ENCODE measurements around the gene NELL1.

Gene NELL1

DNA sequence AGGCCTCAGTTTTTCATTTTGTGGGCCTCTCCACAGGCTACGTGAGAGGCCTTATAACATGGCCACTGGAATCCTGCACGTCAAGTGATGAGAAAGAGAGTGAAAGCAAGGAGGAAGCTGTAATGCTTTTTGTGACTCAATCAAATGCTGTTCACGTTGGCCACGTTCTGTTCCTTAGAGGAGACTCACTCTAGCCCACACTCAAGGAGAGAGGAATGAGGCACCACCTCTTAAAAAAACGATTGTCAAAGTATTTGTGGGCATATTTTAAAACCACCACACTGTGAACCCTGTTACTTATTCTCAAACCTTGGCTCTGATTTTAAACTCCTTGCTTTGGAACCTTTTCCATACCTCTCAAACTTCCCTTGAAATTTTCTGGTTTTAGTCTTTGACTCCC lies 705.0 kb downstream of the NELL1 start:
- no peak for DNase-seq (ENCODE audit: low read depth in 1 of 2, low spot score in 1 of 2)
- Histone ChIP-seq H3K4me3 (replicated peaks; ENCODE audit: insufficient read depth, low read length) (no peak overlapping the region), H3K27me3 (ENCODE audit: insufficient read depth, poor library complexity, severe bottlenecking) (no peaks in the 10 kb centered on the region), H3K27ac (replicated peaks) (no peak overlapping the region)
- TF ChIP-seq, protein P1, sequence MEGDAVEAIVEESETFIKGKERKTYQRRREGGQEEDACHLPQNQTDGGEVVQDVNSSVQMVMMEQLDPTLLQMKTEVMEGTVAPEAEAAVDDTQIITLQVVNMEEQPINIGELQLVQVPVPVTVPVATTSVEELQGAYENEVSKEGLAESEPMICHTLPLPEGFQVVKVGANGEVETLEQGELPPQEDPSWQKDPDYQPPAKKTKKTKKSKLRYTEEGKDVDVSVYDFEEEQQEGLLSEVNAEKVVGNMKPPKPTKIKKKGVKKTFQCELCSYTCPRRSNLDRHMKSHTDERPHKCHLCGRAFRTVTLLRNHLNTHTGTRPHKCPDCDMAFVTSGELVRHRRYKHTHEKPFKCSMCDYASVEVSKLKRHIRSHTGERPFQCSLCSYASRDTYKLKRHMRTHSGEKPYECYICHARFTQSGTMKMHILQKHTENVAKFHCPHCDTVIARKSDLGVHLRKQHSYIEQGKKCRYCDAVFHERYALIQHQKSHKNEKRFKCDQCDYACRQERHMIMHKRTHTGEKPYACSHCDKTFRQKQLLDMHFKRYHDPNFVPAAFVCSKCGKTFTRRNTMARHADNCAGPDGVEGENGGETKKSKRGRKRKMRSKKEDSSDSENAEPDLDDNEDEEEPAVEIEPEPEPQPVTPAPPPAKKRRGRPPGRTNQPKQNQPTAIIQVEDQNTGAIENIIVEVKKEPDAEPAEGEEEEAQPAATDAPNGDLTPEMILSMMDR (IDR thresholded peaks at IDR 0.05; ENCODE audit: insufficient read depth, low read length): no peak
- TF ChIP-seq POLR2AphosphoS5 (IDR thresholded peaks at IDR 0.05; ENCODE audit: low read depth): no peak
- TF ChIP-seq, protein P2, sequence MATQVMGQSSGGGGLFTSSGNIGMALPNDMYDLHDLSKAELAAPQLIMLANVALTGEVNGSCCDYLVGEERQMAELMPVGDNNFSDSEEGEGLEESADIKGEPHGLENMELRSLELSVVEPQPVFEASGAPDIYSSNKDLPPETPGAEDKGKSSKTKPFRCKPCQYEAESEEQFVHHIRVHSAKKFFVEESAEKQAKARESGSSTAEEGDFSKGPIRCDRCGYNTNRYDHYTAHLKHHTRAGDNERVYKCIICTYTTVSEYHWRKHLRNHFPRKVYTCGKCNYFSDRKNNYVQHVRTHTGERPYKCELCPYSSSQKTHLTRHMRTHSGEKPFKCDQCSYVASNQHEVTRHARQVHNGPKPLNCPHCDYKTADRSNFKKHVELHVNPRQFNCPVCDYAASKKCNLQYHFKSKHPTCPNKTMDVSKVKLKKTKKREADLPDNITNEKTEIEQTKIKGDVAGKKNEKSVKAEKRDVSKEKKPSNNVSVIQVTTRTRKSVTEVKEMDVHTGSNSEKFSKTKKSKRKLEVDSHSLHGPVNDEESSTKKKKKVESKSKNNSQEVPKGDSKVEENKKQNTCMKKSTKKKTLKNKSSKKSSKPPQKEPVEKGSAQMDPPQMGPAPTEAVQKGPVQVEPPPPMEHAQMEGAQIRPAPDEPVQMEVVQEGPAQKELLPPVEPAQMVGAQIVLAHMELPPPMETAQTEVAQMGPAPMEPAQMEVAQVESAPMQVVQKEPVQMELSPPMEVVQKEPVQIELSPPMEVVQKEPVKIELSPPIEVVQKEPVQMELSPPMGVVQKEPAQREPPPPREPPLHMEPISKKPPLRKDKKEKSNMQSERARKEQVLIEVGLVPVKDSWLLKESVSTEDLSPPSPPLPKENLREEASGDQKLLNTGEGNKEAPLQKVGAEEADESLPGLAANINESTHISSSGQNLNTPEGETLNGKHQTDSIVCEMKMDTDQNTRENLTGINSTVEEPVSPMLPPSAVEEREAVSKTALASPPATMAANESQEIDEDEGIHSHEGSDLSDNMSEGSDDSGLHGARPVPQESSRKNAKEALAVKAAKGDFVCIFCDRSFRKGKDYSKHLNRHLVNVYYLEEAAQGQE (IDR thresholded peaks at IDR 0.05; ENCODE audit: insufficient replicate concordance, low read depth): no peak
- TF ChIP-seq GABPA (IDR thresholded peaks at IDR 0.05; ENCODE audit: low read depth): no peak
- no peak for TF ChIP-seq SPI1 (IDR thresholded peaks at IDR 0.05; ENCODE audit: borderline replicate concordance, low read depth)

DNA sequence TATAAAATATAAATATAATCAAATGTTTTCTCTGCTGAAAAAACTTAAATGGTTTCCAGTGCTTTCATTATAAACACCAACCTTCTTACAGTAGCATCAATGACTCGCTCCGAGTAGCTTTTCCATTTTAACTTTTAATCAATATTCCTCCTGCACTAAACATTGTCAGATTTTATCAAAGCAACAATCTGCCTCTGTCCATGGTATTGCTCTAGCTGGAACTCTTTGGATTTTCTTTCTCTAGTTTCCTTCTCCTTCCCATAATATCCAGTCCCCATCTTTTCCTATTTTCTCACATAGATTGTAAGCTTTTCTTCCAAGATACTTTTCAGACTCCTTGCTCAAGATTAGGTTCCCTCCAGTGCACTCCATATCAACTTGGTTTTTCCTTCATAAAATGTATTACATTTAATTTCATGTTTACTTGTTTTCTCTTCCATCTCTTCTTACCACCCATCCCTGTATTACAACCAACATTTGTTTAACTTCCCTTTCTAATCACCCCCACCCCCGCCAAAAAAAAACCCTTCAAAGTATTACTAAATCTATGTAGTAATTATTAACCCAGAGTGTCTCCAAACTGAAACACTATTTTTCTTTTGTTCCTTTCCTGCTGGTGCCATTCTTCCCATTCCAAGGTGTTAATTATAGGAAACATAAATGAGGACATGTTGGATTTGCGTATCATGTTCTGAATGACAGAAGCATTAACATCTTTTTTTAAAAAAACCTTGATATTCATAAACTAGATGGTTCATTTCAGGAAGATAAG lies 716.5 kb downstream of the NELL1 start:
- H3K4me3 ChIP-seq (replicated peaks; ENCODE audit: insufficient read depth, low read length): no peak overlapping the region
- TF ChIP-seq, protein P2 (IDR thresholded peaks at IDR 0.05; ENCODE audit: insufficient replicate concordance, low read depth): peak; percentile 79
- no peak for TF ChIP-seq GABPA (IDR thresholded peaks at IDR 0.05; ENCODE audit: low read depth)
- H3K27ac ChIP-seq (replicated peaks): no peak overlapping the region
- DNase-seq (ENCODE audit: low read depth in 1 of 2, low spot score in 1 of 2): no peak
- H3K27me3 ChIP-seq (ENCODE audit: insufficient read depth, poor library complexity, severe bottlenecking): no peaks in the 10 kb centered on the region

GRCh38 chr11:21390430-21390829 lies 721.0 kb downstream of the NELL1 start:
- no peaks in the 10 kb centered on the region for H3K27me3 ChIP-seq (ENCODE audit: insufficient read depth, poor library complexity, severe bottlenecking)
- no peak for DNase-seq (ENCODE audit: low read depth in 1 of 2, low spot score in 1 of 2)
- TF ChIP-seq POLR2AphosphoS5 (IDR thresholded peaks at IDR 0.05; ENCODE audit: low read depth) (no peak), GABPA (IDR thresholded peaks at IDR 0.05; ENCODE audit: low read depth) (no peak), SPI1 (IDR thresholded peaks at IDR 0.05; ENCODE audit: borderline replicate concordance, low read depth) (no peak)
- TF ChIP-seq, protein P2 (IDR thresholded peaks at IDR 0.05; ENCODE audit: insufficient replicate concordance, low read depth): no peak
- TF ChIP-seq, protein P1 (IDR thresholded peaks at IDR 0.05; ENCODE audit: insufficient read depth, low read length): no peak
- H3K4me3 ChIP-seq (replicated peaks; ENCODE audit: insufficient read depth, low read length): no peak overlapping the region
- no peak overlapping the region for H3K27ac ChIP-seq (replicated peaks)
